HG02884 (cell line): ENCODE results near the gene CALD1.

Experiments
- ATAC-seq: cut with Tn5 transposase; IDR thresholded peaks from one replicate; pipeline ENCODE4 v1.9.1; 2021; ENCODE audit warnings: mild to moderate bottlenecking, moderate library complexity; ENCODE audit not compliant: unreplicated experiment

The CALD1 gene

DNA sequence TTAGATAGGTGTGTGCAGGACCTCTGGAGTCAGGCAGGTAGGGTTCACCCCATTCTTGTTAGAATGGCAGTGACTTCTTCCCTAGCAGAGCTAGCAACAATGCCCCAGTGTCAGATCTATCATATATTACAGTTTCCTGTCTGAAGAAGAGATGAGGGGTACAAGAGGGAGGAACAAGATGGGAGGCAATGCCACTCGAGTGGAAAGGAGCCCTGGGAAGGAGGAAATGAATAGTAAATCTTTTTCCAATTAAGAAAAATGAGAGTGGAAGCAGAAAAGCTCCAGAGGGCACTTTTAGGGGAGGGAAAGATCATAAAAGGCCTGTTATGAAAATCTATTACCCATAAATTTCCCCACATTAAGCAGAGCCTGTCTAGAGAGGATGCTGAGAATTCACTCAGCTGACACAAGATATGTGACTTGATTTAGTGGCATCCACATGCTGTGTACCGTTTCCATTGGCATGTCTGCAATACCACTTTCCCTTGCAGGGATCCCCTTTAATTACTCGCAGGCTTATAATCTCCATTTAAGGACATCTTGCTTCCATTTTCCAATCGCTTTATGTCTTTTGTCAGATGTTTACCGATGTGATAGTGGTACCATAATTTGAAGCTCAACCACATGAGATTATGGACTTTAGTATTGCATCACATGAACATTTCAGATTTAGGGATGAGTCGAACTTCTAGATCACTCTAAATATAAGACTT lies 136.9 kb downstream of the CALD1 start:
- no peak for ATAC-seq

- peak; percentile 80 for ATAC-seq
Observed at GRCh38 chr7:134919240-134919641, 139.8 kb downstream of the CALD1 start.

GRCh38 chr7:134920026-134920753 lies 140.8 kb downstream of the CALD1 start:
- ATAC-seq = peak; percentile 57

- ATAC-seq = no peak
Observed at GRCh38 chr7:134922720-134923704, 143.6 kb downstream of the CALD1 start.

GRCh38 chr7:134925766-134926165 lies 146.3 kb downstream of the CALD1 start:
- ATAC-seq = no peak

DNA sequence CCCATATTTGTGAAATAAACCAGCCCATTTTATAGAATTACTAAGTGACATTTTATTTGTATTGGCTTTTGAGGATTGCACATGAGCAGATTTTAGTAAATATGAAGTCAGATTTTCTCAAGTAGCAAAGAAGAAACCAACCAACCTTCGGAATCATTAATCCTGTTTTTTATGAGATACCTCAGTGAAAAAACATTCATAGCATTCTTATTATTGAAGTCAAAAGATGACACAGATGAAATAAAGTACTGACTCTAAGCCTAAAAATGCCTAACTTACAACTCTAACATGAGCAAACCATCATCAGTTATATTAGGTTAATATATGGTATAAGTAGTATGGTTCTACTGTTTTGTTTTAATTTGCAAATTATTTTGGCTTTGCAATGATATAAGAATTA lies 147.0 kb downstream of the CALD1 start:
- ATAC-seq = no peak

GRCh38 chr7:134927076-134927475 lies 147.6 kb downstream of the CALD1 start:
- ATAC-seq = no peak

GRCh38 chr7:134927723-134928122 lies 148.3 kb downstream of the CALD1 start:
- no peak for ATAC-seq

- no peak for ATAC-seq
Observed at GRCh38 chr7:134928554-134928953, 149.1 kb downstream of the CALD1 start.

GRCh38 chr7:134931487-134931886 lies 152.1 kb downstream of the CALD1 start:
- no peak for ATAC-seq

- ATAC-seq = peak; percentile 44
Observed at GRCh38 chr7:134932707-134933370, 153.4 kb downstream of the CALD1 start.

- ATAC-seq = no peak
Observed at GRCh38 chr7:134933460-134934068, 154.1 kb downstream of the CALD1 start.

GRCh38 chr7:134935701-134936100 lies 156.3 kb downstream of the CALD1 start:
- no peak for ATAC-seq

DNA sequence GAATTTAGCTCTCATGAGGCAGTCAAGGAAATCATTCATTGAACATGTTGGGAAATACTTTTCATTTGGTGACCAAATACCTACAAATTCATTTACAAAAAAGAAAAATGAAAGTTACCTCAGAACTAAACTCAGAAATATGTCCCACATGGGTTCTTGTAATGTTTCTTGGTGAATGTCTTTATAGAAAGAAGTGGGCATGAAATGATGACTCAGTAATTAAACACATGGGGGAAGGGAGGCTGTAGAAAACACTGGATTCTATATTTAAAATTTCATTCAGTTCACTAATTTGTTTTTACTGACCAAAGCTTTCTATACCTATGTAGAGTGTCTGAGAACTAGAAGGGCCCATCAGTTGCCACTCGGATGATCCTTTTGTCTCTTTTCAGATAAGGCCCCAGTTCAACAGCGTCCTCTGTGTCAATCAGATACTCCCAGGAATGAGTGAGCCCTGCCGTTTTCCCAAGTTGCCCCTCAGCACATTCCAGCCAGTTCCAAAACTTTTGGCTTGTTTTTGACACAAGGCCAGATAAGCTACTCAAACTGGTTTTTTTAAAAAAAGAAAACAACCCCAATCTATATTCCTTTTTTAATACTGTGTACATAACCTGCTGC lies 157.6 kb downstream of the CALD1 start:
- ATAC-seq = no peak

DNA sequence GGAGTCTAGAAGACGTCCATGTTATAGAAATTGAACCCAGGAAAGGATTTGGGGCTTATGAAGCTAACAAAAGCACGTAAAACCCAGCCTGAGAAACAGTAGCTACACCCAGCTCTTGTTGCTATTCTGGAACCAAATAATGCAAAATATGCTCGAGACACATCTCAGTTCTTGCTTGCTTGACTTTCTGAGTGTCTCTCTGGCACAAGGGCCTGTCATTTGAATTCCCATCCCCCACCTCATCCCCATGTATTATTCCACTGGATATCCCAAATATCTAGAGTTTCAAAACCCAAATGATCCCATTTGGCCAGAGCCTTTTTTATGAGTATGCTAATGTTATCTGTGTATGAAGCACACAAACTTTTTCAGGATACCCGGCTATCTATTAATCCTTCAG lies 158.7 kb downstream of the CALD1 start:
- ATAC-seq = no peak

DNA sequence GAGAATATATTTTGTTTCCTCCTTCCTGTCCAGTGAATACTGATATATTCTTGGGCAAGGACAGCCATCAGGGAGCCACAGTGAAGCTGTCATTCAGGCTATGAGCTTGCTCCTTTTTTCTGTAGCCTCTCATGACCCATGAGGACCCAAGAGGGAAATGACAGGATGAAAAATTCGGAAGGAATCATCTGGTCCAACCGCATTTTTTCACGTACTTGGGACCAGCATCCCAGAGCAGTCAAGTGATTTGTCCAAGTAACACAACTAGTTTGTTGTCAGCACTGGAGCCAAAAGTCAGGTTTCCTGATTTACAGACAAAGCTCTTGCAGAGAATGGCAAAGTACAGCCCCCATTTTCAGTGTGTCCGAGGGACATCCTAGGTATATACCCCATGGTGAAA lies 159.7 kb downstream of the CALD1 start:
- ATAC-seq = no peak

DNA sequence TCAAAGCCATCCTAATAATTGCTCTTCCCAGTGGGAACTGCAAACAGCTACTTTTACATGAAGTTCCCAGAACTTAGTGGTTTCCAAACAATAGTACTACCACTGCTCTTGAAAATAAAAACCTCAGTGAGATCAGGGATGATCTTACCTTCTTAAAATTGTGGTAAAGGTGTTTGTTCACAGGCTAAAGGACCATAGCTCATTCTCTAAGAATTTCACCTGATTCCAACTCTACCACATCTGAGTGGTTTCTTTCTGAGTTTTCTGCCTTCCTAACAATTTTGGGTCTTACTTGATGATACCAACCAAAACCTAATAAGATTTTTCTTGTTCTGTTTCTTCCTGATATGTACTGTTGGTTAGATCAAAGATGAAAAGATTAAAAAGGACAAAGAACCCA lies 161.3 kb downstream of the CALD1 start:
- no peak for ATAC-seq

DNA sequence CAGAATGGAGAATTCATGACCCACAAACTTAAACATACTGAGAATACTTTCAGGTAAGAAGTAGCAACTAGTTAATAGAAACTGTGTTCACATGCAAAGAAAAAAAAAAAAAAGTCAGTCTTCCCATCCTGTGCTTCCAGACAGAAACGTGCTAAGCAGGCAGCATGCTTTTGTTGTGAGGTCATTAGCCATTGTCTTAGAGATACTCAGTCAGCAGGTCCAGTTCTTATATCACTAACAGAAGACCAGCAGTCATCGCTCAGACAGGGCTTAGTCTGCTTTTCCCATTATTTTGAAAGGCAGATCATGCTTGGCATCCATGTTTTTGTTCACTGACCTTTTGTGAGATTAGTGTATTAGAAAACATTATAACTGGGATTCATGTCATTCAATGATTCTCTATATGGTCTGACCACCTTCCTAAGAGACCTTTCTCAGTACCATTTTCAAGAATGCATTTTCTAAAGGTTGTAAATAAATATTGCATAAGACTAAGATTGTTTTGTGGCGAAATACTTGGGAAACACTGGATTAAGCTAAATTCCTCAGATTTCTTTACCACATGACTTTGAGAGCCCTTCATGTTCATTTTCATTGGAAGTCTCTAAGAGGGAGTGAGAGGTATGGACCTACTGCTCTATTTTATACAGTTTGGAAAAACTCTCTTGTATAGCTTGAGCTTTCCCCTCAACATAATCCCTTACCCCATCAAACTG lies 161.9 kb downstream of the CALD1 start:
- no peak for ATAC-seq

- no peak for ATAC-seq
Observed at GRCh38 chr7:134941952-134942351, 162.5 kb downstream of the CALD1 start.
